ENCODE data around the gene KPNB1.

The KPNB1 gene

DNA sequence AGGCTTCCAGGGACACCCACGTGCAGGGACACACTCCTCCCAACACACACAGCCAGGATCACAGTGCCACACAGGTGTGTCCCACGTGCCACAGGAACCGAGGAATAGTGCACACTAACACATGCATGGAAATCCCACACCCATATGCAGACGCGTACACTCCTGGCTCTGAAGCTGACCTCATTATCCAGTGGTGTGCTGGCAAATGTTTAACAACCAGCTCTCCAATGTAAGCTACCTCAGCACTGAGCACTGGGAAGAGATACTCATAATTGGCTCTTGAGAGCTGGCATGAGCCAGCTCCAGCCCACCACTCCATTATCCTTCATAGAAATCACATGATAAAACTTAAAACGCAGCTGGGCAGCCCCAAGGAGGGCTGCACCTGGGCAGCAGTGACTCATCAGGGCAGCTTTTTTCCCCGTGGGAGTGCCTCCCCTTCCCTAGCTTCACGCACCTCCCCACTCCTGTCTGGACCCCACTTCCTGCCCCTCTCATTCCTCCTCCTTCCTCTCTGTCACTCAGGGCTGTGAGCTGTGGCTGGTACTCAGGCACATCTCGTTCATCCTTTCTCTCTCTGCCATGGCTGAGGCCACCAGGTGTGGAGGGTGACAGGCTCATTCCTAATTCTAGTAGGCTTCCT lies 68.4 kb downstream of the KPNB1 start:
- TF ChIP-seq, protein P1, sequence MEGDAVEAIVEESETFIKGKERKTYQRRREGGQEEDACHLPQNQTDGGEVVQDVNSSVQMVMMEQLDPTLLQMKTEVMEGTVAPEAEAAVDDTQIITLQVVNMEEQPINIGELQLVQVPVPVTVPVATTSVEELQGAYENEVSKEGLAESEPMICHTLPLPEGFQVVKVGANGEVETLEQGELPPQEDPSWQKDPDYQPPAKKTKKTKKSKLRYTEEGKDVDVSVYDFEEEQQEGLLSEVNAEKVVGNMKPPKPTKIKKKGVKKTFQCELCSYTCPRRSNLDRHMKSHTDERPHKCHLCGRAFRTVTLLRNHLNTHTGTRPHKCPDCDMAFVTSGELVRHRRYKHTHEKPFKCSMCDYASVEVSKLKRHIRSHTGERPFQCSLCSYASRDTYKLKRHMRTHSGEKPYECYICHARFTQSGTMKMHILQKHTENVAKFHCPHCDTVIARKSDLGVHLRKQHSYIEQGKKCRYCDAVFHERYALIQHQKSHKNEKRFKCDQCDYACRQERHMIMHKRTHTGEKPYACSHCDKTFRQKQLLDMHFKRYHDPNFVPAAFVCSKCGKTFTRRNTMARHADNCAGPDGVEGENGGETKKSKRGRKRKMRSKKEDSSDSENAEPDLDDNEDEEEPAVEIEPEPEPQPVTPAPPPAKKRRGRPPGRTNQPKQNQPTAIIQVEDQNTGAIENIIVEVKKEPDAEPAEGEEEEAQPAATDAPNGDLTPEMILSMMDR (IDR thresholded peaks at IDR 0.05; ENCODE audit: borderline replicate concordance, insufficient read depth, low read depth, low read length) = no peak
- no peak overlapping the region for H3K4me3 ChIP-seq (ENCODE audit: low read depth, low read length)

DNA sequence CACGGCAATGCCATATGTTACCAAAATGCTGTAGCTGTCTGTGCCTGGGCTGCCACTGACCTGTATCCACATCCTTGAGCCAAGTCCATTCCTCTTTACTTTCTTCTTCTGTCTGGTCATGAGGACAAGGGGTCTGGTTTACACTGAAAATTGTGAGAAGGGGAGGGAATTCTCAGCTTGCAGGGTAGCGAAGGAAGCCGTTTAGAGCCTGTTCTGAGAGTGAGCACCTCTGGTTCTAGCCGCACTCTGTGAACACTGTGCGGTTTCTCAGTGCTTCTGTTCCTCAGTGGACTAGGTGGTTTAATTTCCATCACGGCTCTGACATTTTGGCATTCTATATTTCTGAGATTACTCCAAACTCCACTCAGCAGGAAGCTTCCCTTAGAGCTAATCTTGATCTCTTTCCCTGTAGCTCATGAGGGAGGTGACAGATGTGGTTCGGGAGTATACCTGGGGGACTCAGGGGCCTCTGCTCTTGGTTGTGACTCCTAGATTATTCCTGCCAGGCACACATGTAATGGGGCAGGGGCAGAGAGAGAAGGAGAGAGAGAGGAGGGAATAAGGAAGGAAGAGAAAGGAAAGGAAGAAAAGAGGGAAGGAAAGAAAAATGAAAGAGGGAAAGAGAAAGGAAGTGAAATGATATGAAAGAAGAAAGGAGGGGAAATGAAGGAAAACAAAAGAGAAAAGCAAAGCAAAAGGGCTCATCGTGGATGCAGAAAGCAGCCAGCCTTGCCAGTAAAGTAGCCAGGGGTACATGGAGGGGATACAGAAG lies 69.1 kb downstream of the KPNB1 start:
- TF ChIP-seq, protein P1 (IDR thresholded peaks at IDR 0.05; ENCODE audit: borderline replicate concordance, insufficient read depth, low read depth, low read length) = no peak
- no peak overlapping the region for H3K4me3 ChIP-seq (ENCODE audit: low read depth, low read length)

DNA sequence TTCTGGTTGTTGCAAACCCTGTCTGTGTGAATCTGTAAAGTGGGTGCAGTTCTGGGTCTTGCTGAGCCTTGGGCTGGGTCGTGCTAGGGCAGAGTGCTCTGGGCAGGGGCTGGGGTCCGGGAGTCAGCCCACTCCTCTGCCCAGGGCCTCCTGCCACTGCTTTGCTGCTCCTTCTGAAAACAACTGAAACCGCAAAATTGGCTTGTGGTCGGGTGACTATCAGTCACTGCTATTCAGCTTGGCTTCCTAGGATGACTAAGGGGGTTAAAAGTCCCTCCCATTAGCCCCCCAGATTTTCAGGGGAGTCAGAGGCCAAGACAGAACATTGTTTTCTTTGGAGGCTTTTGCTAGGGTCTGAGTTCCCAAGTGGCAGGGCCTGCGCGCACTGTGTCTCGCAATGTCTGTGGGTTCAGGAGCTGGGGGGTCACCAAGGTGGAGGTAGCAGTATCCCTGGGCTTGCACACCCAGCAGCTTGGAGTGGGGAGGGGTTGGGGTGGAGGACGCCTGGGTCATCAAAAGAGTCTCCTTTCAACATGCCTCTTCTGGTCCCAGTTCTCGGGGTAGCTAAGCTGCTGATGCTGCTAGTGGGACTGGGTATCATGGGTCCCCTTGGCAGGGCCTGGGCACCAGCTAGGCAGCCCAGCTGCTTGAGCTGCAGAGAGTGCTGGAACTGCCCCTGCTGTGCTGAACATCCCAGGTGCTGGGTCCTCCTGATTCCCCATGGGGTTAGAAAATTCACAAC lies 69.9 kb downstream of the KPNB1 start:
- TF ChIP-seq, protein P1 (IDR thresholded peaks at IDR 0.05; ENCODE audit: borderline replicate concordance, insufficient read depth, low read depth, low read length) = no peak
- no peak overlapping the region for H3K4me3 ChIP-seq (ENCODE audit: low read depth, low read length)

DNA sequence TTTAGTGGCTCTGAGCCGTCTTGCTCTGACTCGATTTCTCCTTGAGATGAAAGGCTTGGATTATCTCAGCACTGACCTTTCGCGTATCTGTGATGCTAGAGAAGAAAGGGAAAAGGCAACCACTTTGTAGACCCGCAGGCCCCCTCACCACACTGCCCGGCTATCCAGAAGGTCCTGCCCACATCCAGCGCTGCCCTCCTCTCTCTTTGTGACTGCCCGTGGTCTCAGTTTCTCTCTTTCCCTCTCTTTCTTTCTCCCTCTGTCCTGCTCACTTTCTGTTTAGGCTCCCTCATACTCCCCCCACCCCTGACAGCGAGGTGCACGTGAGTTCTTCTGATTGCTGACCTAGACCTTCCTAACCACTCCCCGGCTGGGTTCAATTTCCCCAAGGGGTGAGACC lies 70.5 kb downstream of the KPNB1 start:
- TF ChIP-seq, protein P1 (IDR thresholded peaks at IDR 0.05; ENCODE audit: borderline replicate concordance, insufficient read depth, low read depth, low read length) = no peak

DNA sequence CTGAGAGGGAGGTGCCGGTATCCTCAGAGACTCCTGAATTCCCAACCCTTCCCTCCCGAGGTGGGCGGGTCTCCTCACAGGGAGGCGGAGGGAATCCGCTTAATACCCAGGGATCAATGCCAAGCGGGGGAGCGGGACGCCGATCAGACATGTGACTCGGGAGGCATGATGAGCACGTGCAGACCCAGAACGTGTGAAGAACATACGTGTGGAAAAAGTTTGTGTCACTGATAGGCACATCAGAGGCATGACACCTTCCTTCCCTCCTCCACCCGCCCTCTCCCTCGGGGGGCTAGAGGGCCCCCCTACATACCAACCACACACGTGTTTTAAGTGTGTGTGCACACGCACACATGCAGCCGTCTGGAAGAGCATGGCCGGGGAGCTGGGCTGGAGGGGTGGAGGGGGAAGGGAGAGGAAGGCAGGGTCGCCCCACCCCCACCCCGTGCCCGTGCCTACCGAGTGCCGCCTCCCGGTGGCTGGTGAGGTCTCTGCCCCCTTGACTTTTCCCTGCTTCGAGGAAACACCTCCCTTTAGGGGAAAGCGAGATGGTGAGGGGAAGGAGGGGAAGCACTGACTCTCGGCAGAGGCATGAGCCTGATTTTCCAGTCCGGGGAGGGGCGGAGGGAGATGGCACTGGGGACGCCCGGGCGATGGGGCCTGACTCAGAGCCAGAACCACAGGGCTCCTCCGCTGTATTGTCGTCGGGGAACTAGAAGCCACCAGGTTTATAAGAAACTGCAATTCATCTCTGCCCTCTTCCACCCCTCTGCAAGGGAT lies 71.2 kb downstream of the KPNB1 start:
- TF ChIP-seq, protein P1 (IDR thresholded peaks at IDR 0.05; ENCODE audit: borderline replicate concordance, insufficient read depth, low read depth, low read length) = no peak
- no peak overlapping the region for H3K4me3 ChIP-seq (ENCODE audit: low read depth, low read length)

More for the DNA sequence above, 70.5 kb downstream of the KPNB1 start:
- H3K4me3 ChIP-seq (ENCODE audit: low read depth, low read length) = no peak overlapping the region

DNA sequence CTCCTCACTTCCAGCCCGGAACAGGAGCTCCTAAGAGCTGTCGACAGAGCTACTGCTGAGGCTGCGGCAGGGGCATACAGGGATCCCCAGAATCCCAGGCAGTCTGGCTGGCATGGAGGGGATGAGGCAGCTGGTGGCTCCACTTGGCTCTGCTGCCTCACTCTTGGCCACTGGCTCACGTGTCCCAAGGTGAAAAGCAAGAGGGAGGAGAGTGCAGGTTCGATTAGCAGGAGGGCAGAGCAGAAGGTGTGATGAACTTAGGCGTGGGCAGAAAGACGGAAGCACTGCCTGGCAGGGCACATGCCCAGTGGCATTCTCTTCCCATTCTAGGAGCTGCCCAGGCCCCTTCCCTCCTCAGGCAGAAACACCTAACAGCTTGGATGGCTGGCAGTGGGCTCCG lies 72.0 kb downstream of the KPNB1 start:
- TF ChIP-seq, protein P1 (IDR thresholded peaks at IDR 0.05; ENCODE audit: borderline replicate concordance, insufficient read depth, low read depth, low read length) = no peak
- H3K4me3 ChIP-seq (ENCODE audit: low read depth, low read length) = no peak overlapping the region
